ENCODE measurements around the gene TAF13.

DNA sequence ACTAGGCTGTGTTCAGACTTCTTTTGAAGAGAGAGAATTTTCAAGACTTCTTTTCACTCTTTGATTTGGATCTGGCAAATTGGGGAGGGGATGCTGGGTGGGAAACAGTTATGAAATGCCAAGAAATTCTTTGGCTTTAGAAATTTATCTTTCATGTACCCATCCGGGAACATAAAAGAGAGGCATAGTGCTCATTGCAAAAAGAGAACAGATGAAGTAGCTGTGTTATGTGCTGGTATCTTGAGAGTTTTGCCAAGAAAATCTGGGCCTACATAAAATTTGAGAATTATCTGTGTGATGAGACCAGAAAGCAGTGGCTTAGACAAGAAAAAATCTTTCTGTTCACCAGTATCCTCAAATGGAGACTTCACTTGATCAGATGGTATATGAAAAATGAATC, 19.1 kb upstream of the TAF13 start:
- TF ChIP-seq, protein P1, sequence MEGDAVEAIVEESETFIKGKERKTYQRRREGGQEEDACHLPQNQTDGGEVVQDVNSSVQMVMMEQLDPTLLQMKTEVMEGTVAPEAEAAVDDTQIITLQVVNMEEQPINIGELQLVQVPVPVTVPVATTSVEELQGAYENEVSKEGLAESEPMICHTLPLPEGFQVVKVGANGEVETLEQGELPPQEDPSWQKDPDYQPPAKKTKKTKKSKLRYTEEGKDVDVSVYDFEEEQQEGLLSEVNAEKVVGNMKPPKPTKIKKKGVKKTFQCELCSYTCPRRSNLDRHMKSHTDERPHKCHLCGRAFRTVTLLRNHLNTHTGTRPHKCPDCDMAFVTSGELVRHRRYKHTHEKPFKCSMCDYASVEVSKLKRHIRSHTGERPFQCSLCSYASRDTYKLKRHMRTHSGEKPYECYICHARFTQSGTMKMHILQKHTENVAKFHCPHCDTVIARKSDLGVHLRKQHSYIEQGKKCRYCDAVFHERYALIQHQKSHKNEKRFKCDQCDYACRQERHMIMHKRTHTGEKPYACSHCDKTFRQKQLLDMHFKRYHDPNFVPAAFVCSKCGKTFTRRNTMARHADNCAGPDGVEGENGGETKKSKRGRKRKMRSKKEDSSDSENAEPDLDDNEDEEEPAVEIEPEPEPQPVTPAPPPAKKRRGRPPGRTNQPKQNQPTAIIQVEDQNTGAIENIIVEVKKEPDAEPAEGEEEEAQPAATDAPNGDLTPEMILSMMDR (IDR thresholded peaks at IDR 0.05; ENCODE audit: insufficient read depth, low read depth, low read length) = no peak
- no peak for TF ChIP-seq EZH2 (IDR thresholded peaks at IDR 0.05; ENCODE audit: insufficient read depth, low read length)
